NCI-H748 treated with DMSO at 0.1 percent for 48 hours (cell line): ENCODE measurements around the gene SLC10A2.

Experiments
- DNase-seq: peaks from one replicate; lab custom pipeline; 2025; lab: John Stamatoyannopoulos, UW

Gene SLC10A2

GRCh38 chr13:103046676-103047075, 19.5 kb downstream of the SLC10A2 start:
- DNase-seq: no peak

DNA sequence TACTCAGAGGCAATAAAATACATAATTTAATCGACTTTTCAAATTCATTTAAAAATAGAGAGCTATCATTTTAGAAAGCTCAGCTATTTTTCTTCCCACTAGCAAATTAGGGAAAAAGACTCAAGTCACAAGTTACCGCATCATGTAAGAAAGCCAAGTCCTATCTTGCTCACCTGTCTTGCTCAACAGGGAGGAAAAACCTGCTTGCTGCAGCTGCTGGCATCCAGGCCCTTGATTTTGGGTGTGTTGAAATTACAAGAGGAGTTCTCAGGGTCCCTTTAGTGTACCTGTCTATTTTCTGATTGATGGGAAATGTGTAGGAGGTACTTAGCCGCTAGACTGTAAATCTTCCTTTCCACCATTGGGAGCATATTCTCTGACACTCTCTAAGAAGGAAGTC, 22.2 kb downstream of the SLC10A2 start:
- no peak for DNase-seq

DNA sequence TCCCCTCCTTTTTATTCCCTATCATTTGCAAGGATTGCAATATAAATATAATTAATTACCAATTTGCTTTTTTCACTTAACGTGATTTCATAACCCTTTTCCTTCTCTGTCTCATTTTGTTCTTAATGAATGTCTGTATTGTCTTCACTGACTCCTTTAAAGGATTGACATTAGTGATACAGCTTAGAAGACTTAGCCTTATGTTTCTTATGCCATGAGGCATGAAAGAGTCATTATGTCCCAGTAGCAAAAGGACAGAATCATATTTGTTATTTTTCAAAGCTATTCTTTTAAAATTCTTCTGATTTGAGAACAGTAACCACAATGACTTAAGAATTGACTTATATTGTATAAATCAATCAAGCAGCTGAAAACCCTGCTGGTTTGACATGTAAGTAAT, 26.2 kb downstream of the SLC10A2 start:
- no peak for DNase-seq

- DNase-seq: no peak
Observed at GRCh38 chr13:103039183-103039582, 27.0 kb downstream of the SLC10A2 start.

- no peak for DNase-seq
Observed at GRCh38 chr13:103036268-103036667, 29.9 kb downstream of the SLC10A2 start.

DNA sequence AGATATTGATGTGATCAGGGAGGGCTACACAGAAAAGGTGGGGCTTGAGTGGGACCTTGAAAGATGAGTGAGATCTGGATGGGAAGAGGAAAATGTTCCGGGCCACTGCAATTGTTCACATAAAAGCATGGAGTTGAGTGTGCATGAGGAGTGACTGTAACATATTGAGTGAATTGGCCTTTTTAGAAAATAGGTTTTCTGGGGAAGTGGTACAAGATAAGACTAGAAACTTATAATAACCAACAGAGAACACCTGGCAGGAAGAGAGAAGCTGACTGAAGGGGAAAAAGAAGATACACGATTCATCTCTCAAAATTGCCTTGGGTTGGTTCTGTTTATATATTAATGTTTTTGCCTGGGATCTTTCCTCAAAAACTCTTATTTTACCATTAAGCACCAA, 32.2 kb downstream of the SLC10A2 start:
- no peak for DNase-seq

DNA sequence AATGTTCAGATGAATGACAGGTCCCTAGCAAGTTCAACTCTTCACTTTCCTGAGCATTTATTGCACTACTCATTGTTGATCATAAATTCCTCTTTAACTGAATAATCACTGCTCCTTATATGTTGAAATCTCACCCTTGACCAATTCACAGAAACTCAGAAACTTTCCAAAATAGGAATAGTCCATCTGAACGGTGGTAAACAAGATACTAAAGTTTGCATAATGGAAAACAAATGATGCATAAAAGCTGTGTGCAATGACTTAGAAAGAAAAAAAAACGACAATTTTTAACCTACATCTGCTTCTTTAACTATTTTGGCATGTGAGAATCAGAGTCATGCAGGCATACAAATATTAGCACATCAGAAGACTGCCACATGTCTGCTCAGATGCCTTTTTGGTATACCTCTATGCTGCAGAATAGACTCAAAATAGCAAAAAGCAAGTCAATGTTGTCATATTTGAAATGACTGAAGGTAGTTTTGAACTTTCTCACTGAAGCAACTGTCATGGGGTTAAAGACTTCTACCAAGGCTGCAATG, 34.8 kb downstream of the SLC10A2 start:
- no peak for DNase-seq

DNA sequence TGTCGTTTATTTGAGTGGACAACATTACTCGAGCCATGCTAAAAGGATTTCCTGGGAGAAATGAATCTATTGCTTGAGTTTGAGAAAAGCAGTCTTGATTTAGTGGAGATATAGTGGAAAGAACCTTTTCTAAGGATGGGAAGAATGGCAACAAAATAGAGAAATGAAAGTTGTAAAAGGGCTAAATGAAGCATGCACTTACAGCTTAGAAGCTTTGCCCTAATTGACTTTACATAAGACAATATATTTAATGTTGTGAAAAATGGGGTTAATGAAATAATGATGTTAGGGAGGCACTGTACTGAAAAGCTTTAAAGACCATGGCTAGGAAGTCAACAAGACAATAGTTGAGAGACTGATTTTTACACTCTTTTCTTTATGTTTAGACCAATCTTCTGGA, 35.4 kb downstream of the SLC10A2 start:
- DNase-seq: no peak

DNA sequence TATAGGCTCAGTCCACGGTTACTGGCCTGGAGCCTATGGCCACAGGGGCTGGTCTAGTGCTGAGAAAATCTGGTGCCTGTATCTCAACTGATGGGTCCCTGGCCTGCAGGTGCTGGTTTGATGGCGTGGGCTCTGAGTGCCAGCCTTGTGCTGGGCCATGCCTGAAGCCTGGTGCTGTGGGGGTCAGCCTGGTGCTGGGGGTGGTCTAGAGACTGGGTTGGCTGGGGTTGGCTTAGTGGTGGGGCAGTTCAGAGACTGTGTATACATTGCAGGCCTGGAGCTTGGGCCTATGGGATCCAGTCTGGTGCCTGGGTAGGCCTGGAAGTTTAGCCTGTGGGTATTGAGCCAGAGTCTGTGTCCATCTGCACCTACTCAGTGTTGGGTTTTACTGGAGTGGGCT, 36.4 kb downstream of the SLC10A2 start:
- DNase-seq: no peak

GRCh38 chr13:103022336-103022735, 43.9 kb downstream of the SLC10A2 start:
- DNase-seq: no peak

GRCh38 chr13:103018556-103018955, 47.7 kb downstream of the SLC10A2 start:
- DNase-seq: no peak

GRCh38 chr13:103012646-103013045, 53.6 kb downstream of the SLC10A2 start:
- DNase-seq: no peak

GRCh38 chr13:103009051-103009840, 57.0 kb downstream of the SLC10A2 start:
- DNase-seq: no peak

- no peak for DNase-seq
Observed at GRCh38 chr13:103007427-103007762, 58.8 kb downstream of the SLC10A2 start.

- no peak for DNase-seq
Observed at GRCh38 chr13:103006641-103007426, 59.4 kb downstream of the SLC10A2 start.

GRCh38 chr13:103004661-103005345, 61.4 kb downstream of the SLC10A2 start:
- DNase-seq: no peak

DNA sequence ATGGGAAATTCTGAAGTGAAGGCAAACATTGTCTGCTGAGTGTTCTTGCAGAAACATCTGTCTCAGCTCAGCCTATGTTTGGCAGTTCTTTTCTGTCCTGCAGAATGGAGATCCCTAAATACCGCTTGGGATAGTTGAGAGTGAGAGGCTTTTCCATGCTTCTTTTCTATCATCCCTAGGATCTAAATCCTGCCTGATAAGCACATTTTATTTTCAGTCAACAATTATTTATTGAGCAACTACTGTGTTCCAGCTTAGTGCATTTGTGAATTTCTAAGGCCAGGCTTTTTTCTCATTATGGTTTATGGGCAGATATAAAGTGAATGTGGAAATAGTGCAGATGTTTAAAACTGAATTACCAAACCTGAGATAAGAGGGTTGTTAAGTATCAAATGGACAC, 62.6 kb downstream of the SLC10A2 start:
- DNase-seq: no peak

DNA sequence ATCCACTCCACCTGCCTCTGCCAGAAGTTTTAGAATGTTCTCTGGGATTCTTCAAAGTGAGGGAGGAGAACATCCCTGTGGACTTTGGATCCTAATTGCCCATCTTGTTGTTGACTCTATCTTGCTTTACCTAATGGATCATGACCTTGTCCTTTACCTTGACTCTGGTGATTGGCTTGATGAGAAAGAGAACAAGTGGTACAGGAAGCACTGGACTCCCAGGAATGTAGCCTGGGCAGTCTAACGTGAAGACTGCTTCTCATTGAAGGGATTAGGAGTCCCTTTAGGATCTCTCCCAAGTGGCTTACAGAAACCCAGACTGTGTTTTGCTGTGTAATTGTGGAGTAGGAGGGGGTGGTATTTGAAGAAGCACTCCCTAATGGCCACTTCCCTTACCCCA, 63.9 kb downstream of the SLC10A2 start:
- no peak for DNase-seq

- DNase-seq: no peak
Observed at GRCh38 chr13:103000157-103000556, 66.1 kb downstream of the SLC10A2 start.

- no peak for DNase-seq
Observed at GRCh38 chr13:102999499-102999898, 66.7 kb downstream of the SLC10A2 start.
